Psoas muscle (tissue), 8 donors: ENCODE results near the gene SDK2. TPM values are rescaled to one million over a fixed set of nuclear protein-coding genes. Genes with fewer than 3 reads are reported as not detected.

Experiments
- ATAC-seq, 4 donors: fragments of 200-7000 bp; cut with Tn5 transposase; one replicate each; pipeline ENCODE4 v1.9.1; 2020; ENCODE audit warnings: moderate library complexity in 3 of 4, mild to moderate bottlenecking in 2 of 4
- DNase-seq, 2 donors: peaks; one replicate each; pipeline ENCODE4 v3.0.0-alpha.2; 2020
- H3K27ac ChIP-seq: fragments of 200-600 bp; one replicate; pipeline ENCODE4 v1.8.0; 2022
- H3K27me3 ChIP-seq, 3 donors: fragments of 200-600 bp in 1 of 3; one replicate each; pipeline versions ENCODE4 v1.6.1 to v1.8.0; 2013 to 2022; ENCODE audit warnings: low read length in 2 of 3, mild to moderate bottlenecking in 2 of 3, moderate library complexity in 1 of 3; ENCODE audit not compliant: insufficient read depth in 3 of 3
- H3K36me3 ChIP-seq, 2 donors: fragments of 200-600 bp in 1 of 2; one replicate each; pipeline versions ENCODE4 v1.6.1 to v1.8.0; 2013 to 2022; ENCODE audit warnings: low read depth in 1 of 2, mild to moderate bottlenecking in 1 of 2, moderate library complexity in 1 of 2; ENCODE audit not compliant: insufficient read depth in 1 of 2
- H3K4me1 ChIP-seq: fragments of 200-600 bp; one replicate; pipeline ENCODE4 v1.8.0; 2022
- H3K4me3 ChIP-seq: fragments of 200-600 bp; one replicate; pipeline ENCODE4 v1.8.0; 2022; ENCODE audit warnings: mild to moderate bottlenecking
- H3K9me3 ChIP-seq: fragments of 200-600 bp; one replicate; pipeline ENCODE4 v1.8.0; 2022
- CTCF ChIP-seq: fragments of 200-600 bp; IDR thresholded peaks from one replicate; pipeline ENCODE4 v1.8.0; 2022; ENCODE audit warnings: antibody characterized with exemption
- WGBS, 3 donors: extraction: QIAGEN DNeasy Blood & Tissue Kit; methylation state at CpG; one replicate each; pipeline versions ENCODE4 v1.1.6 to v1.1.7; 2013; 5-methylcytosine and 5-hydroxymethylcytosine counted together
- intact Hi-C, 2 donors: fragments of 100-400 bp; cut with DNase I; formaldehyde crosslinking; loops; one replicate each; pipeline versions ENCODE4 v1.11.0 to v1.14.2; 2022
- polyA plus RNA-seq, 3 donors: library from polyadenylated mRNA; stranded (reverse); fragments of 200-250 nt; gene quantifications; one replicate each; pipeline ENCODE4 v1.2.3, GENCODE V29; 2013
- total RNA-seq, 4 donors: library from RNA; stranded (reverse); fragmentation: NEBNext Ultra II Directional in 2 of 4; extraction: Animal tissue kit (Norgen Biotek cat#: 25700) in 2 of 4; gene quantifications; one replicate each; pipeline versions ENCODE4 v1.2.1 to v1.2.4, GENCODE V29; 2021 to 2023
- donor health status: healthy with polysubstance abuse.
- donor health status: DM: no; HTN: no; CAD: no; lungs with moderate emphysema.
- donor health status: Bipolar disorder and iron deficiency.
- donor health status: healthy.
- donor health status: DM: yes; HTN: yes; CAD: no.
- donor health status: DM: no; HTN: no; CAD: no.
- donor health status: DM: no; HTN: no; CAD: no.
- donor health status: DM: yes; HTN: yes; CAD: no.

The SDK2 gene
- total and polyA plus RNA-seq, 7 donors = 0.04 to 2.8 (median 0.24) TPM

- intact Hi-C loops = no loop called here
- H3K36me3 ChIP-seq = no peaks in the 10 kb centered on the region
- WGBS, 3 donors = 79 to 90% (median 87%) methylated on average over 7 of the region's 7 CpGs
- ATAC-seq (no peak), DNase-seq (no peak)
- H3K27ac ChIP-seq = no peak overlapping the region
- peaks cover 0 to 17% (median 0%) of the 10 kb centered on the region in 3 donors for H3K27me3 ChIP-seq
- TF ChIP-seq CTCF = no peak
- H3K4me3 ChIP-seq = no peak overlapping the region
- H3K4me1 ChIP-seq = no peaks in the 10 kb centered on the region
- no peaks in the 10 kb centered on the region for H3K9me3 ChIP-seq
Observed at GRCh38 chr17:73611630-73612029, 32.6 kb downstream of the SDK2 start.

GRCh38 chr17:73610331-73610911, 33.8 kb downstream of the SDK2 start:
- no peak overlapping the region for H3K4me3 ChIP-seq
- no peaks in the 10 kb centered on the region for H3K36me3 ChIP-seq
- peak in 3 of 4 donors; percentile 35 to 67 (median 43) for ATAC-seq
- 52 to 73% (median 64%) methylated on average over 7 of the region's 7 CpGs for WGBS, 3 donors
- intact Hi-C loops = no loop called here
- no peak for DNase-seq
- H3K4me1 ChIP-seq = no peaks in the 10 kb centered on the region
- TF ChIP-seq CTCF = no peak
- no peaks in the 10 kb centered on the region for H3K9me3 ChIP-seq
- no peak overlapping the region for H3K27ac ChIP-seq
- H3K27me3 ChIP-seq = peaks cover 0 to 17% (median 0%) of the 10 kb centered on the region in 3 donors

- peaks cover 0 to 17% (median 0%) of the 10 kb centered on the region in 3 donors for H3K27me3 ChIP-seq
- TF ChIP-seq CTCF = no peak
- WGBS, 3 donors = 47 to 62% (median 57%) methylated on average over 7 of the region's 7 CpGs
- H3K9me3 ChIP-seq = no peaks in the 10 kb centered on the region
- H3K4me1 ChIP-seq = no peaks in the 10 kb centered on the region
- no peak for DNase-seq
- no peak overlapping the region for H3K4me3 ChIP-seq
- no peak for ATAC-seq
- intact Hi-C loops = no loop called here
- no peaks in the 10 kb centered on the region for H3K36me3 ChIP-seq
- H3K27ac ChIP-seq = no peak overlapping the region
Observed at GRCh38 chr17:73609758-73610157, 34.5 kb downstream of the SDK2 start.

GRCh38 chr17:73609060-73609459, 35.2 kb downstream of the SDK2 start:
- Histone ChIP-seq H3K27ac (no peak overlapping the region), H3K9me3 (no peaks in the 10 kb centered on the region), H3K36me3 (no peaks in the 10 kb centered on the region), H3K4me1 (no peaks in the 10 kb centered on the region), H3K27me3 (peaks cover 0 to 17% (median 0%) of the 10 kb centered on the region in 3 donors), H3K4me3 (no peak overlapping the region)
- WGBS, 3 donors = 78 to 87% (median 79%) methylated on average over 5 of the region's 5 CpGs
- no peak for ATAC-seq
- no peak for TF ChIP-seq CTCF
- DNase-seq = no peak
- intact Hi-C loops = no loop called here

- DNase-seq = no peak
- WGBS, 3 donors = 93 to 96% (median 94%) methylated on average over 8 of the region's 8 CpGs
- Histone ChIP-seq H3K9me3 (no peaks in the 10 kb centered on the region), H3K4me3 (no peak overlapping the region), H3K27me3 (peaks cover 0 to 5% (median 0%) of the 10 kb centered on the region in 3 donors), H3K36me3 (no peaks in the 10 kb centered on the region), H3K27ac (no peak overlapping the region), H3K4me1 (no peaks in the 10 kb centered on the region)
- TF ChIP-seq CTCF = no peak
- intact Hi-C loops = no loop called here
- no peak for ATAC-seq
Observed at GRCh38 chr17:73605444-73605843, 38.8 kb downstream of the SDK2 start.
